GM12878 (cell line): ENCODE results near the gene USP46. TPM values are rescaled to one million over a fixed set of nuclear protein-coding genes. Genes with fewer than 3 reads are reported as not detected.
A peak's percentile ranks its signal among the peaks of the same experiment; 100 is the strongest.

ENCODE experiments used
- ATAC-seq: fragments of 200-7000 bp; cut with Tn5 transposase; 3 replicates; pipeline ENCODE4 v1.9.1; 2020; ENCODE audit warnings: mild to moderate bottlenecking, moderate library complexity
- BruUV-seq: library from RNA; stranded (reverse); fragments of 400-500 nt; replicated peaks from 2 replicates; lab custom pipeline; 2021; lab: Mats Ljungman, UMichigan
- CTCF ChIA-PET: fragments of 300-600 bp; sonication (Branson Sonifier 250); formaldehyde crosslinking; extraction: SDS; loops from one replicate; lab custom pipeline; 2021; ENCODE audit warnings: inconsistent platforms; lab: Yijun Ruan, JAX
- POLR2A ChIA-PET: fragments of 350-600 bp; formaldehyde crosslinking; extraction: SDS; loops from one replicate; lab custom pipeline; 2021; ENCODE audit warnings: inconsistent platforms; lab: Charles Lee
- RAD21 ChIA-PET: fragments of 300-600 bp; sonication (Branson Sonifier 250); formaldehyde crosslinking; loops from one replicate; lab custom pipeline; 2023; ENCODE audit warnings: antibody characterized with exemption; ENCODE audit not compliant: unreplicated experiment; lab: Charles Lee
- SMC1A ChIA-PET: fragments of 300-600 bp; sonication (Branson Sonifier 250); formaldehyde crosslinking; loops from one replicate; lab custom pipeline; 2023; ENCODE audit not compliant: unreplicated experiment, uncharacterized antibody; lab: Charles Lee
- DNase-seq: peaks from one replicate; pipeline ENCODE4 v3.0.0-alpha.2; 2011; ENCODE audit warnings: low read depth, low spot score
- FAIRE-seq: peaks from 3 replicates; lab custom pipeline; 2011; peaks lifted over from hg19 to GRCh38; lab: Jason Lieb, UNC
- H2AFZ ChIP-seq: 2 replicates; pipeline ENCODE4 v1.6.0; 2011; ENCODE audit warnings: low read depth, low read length, control low read depth; ENCODE audit not compliant: control insufficient read depth
- H3K27ac ChIP-seq: 2 replicates; pipeline ENCODE4 v1.5.1; 2011; ENCODE audit warnings: control low read depth; ENCODE audit not compliant: control insufficient read depth, insufficient read depth
- H3K27me3 ChIP-seq, 2 experiments: replicated peaks in 1 of 2; 2 replicates each; pipeline versions ENCODE4 v1.6.0 to v1.6.1; 2011; ENCODE audit warnings: low read length in 1 of 2; ENCODE audit not compliant: control insufficient read depth in 2 of 2, insufficient read depth in 2 of 2
- H3K36me3 ChIP-seq, 2 experiments: 2 replicates each; pipeline ENCODE4 v1.5.1; 2011; ENCODE audit warnings: low read length in 1 of 2; ENCODE audit not compliant: control insufficient read depth in 2 of 2, insufficient read depth in 2 of 2
- H3K4me1 ChIP-seq: 2 replicates; pipeline ENCODE4 v1.6.1; 2011; ENCODE audit warnings: mild to moderate bottlenecking, low read length, moderate library complexity, mixed read lengths; ENCODE audit not compliant: control insufficient read depth, insufficient read depth
- H3K4me2 ChIP-seq: 2 replicates; pipeline ENCODE4 v1.6.0; 2011; ENCODE audit warnings: control low read depth; ENCODE audit not compliant: control insufficient read depth, insufficient read depth
- H3K4me3 ChIP-seq: fragments of 200-600 bp; sonication (generic); 2 replicates; pipeline ENCODE4 v1.5.1; 2016
- H3K79me2 ChIP-seq: 2 replicates; pipeline ENCODE4 v1.6.0; 2011; ENCODE audit warnings: low read length; ENCODE audit not compliant: control insufficient read depth, insufficient read depth
- H3K9ac ChIP-seq: 2 replicates; pipeline ENCODE4 v1.8.0; 2011; ENCODE audit warnings: low read length, control low read depth, mixed read lengths; ENCODE audit not compliant: control insufficient read depth, insufficient read depth
- H3K9me3 ChIP-seq: replicated peaks from 3 replicates; pipeline ENCODE4 v1.5.1; 2011; ENCODE audit warnings: mild to moderate bottlenecking, low read length; ENCODE audit not compliant: control insufficient read depth, insufficient read depth
- H4K20me1 ChIP-seq: 2 replicates; pipeline ENCODE4 v1.6.0; 2011; ENCODE audit not compliant: control insufficient read depth, insufficient read depth
- EP300 ChIP-seq, 2 experiments: fragments of 150-350 bp in 1 of 2; IDR thresholded peaks; 2 replicates each; pipeline ENCODE4 v1.6.1; 2011 to 2012; ENCODE audit warnings: low read depth in 2 of 2, low read length in 2 of 2, borderline replicate concordance in 1 of 2, improper control_type of control experiment in 1 of 2, inconsistent platforms in 1 of 2; ENCODE audit not compliant: control insufficient read depth in 1 of 2
- HCFC1 ChIP-seq: fragments of 150-350 bp; IDR thresholded peaks from 2 replicates; pipeline ENCODE4 v1.6.1; 2014; ENCODE audit warnings: low read length
- MEF2B ChIP-seq: fragments of 450-650 bp; IDR thresholded peaks from 2 replicates; pipeline ENCODE4 v1.6.1; 2018; ENCODE audit warnings: mild to moderate bottlenecking, moderate library complexity; ENCODE audit not compliant: partially characterized antibody, poor library complexity, severe bottlenecking
- NBN ChIP-seq: fragments of 450-650 bp; IDR thresholded peaks from 2 replicates; pipeline ENCODE4 v1.6.1; 2016
- NFYB ChIP-seq: IDR thresholded peaks from 2 replicates; pipeline ENCODE4 v1.6.1; 2011; ENCODE audit warnings: low read depth, mild to moderate bottlenecking, low read length, improper control_type of control experiment, moderate library complexity; ENCODE audit not compliant: insufficient read depth
- NRF1 ChIP-seq: conservative IDR thresholded peaks from 2 replicates; pipeline ENCODE4 v1.6.1; 2011; ENCODE audit warnings: mild to moderate bottlenecking, low read depth, low read length, improper control_type of control experiment
- POLR2A ChIP-seq: IDR thresholded peaks from 2 replicates; pipeline ENCODE4 v1.6.1; 2011; ENCODE audit warnings: low read depth, mild to moderate bottlenecking, low read length
- RAD21 ChIP-seq: IDR thresholded peaks from 2 replicates; pipeline ENCODE4 v1.6.1; 2011; ENCODE audit warnings: mild to moderate bottlenecking, low read depth, low read length, moderate library complexity; ENCODE audit not compliant: insufficient read depth
- RBBP5 ChIP-seq: fragments of 200-600 bp; sonication (generic); conservative IDR thresholded peaks from 2 replicates; pipeline ENCODE4 v1.6.1; 2016
- RCOR1 ChIP-seq: conservative IDR thresholded peaks from 2 replicates; pipeline ENCODE4 v1.6.1; 2012; ENCODE audit warnings: low read depth, low read length, improper control_type of control experiment
- SMC3 ChIP-seq: IDR thresholded peaks from 2 replicates; pipeline ENCODE4 v1.6.1; 2011; ENCODE audit warnings: low read length, improper control_type of control experiment, borderline replicate concordance
- SPI1 ChIP-seq: IDR thresholded peaks from 2 replicates; pipeline ENCODE4 v1.6.1; 2011; ENCODE audit warnings: low read depth, mild to moderate bottlenecking, low read length, moderate library complexity, borderline replicate concordance; ENCODE audit not compliant: insufficient read depth
- TBL1XR1 ChIP-seq: IDR thresholded peaks from 2 replicates; pipeline ENCODE4 v1.6.1; 2012; ENCODE audit warnings: low read depth, low read length, improper control_type of control experiment
- WGBS: methylation state at CpG from one replicate; pipeline ENCODE4 v1.1.6; 2016; ENCODE audit warnings: low lambda C conversion rate; ENCODE audit not compliant: insufficient replicate concordance, insufficient coverage; ENCODE audit errors: missing lambda C conversion rate; 5-methylcytosine and 5-hydroxymethylcytosine counted together
- in situ Hi-C: fragments of 300-500 bp; cut with MboI; formaldehyde crosslinking; loops from 9 replicates; pipeline ENCODE4 v1.14.3; 2018; ENCODE audit warnings: mixed read lengths
- intact Hi-C: fragments of 100-400 bp; cut with micrococcal nuclease; formaldehyde crosslinking; loops from one replicate; pipeline ENCODE4 v1.14.2; 2022; ENCODE audit not compliant: unreplicated experiment
- polyA plus RNA-seq, 11 experiments: library from polyadenylated mRNA; depleted of rRNA in 4 of 11; unstranded in 6 of 11; stranded (reverse) in 5 of 11; fragments of >200 nt; fragmentation: Nextera tagmentation in 4 of 11; fragmentation: Illumina TruSeq in 1 of 11; extraction: Ambion mirVana in 4 of 11; extraction: Trizol in 1 of 11; gene quantifications; 1 replicate in 1 of 11; 2 replicates in 10 of 11; pipeline versions ENCODE4 v1.2.1 to v1.2.3, GENCODE V29; 2011 to 2016; ENCODE audit warnings: inconsistent platforms in 2 of 11, missing spikeins in 2 of 11, low read depth in 1 of 11
- total RNA-seq, 4 experiments: library from RNA; depleted of rRNA in 3 of 4; stranded (reverse); fragments of >200 nt in 3 of 4; fragmentation: Illumina TruSeq in 1 of 4; extraction: Trizol in 1 of 4; gene quantifications; 2 replicates each; pipeline versions ENCODE4 v1.2.1 to v1.2.3, GENCODE V29; 2013 to 2021
- TF ChIP-seq, protein P1 (sequence below): fragments of 450-650 bp; IDR thresholded peaks from 2 replicates; pipeline ENCODE4 v1.6.1; 2017; ENCODE audit warnings: mild to moderate bottlenecking, moderate library complexity
- TF ChIP-seq, protein P2 (sequence below): IDR thresholded peaks from 2 replicates; pipeline ENCODE4 v1.6.1; 2011; ENCODE audit warnings: mild to moderate bottlenecking, low read depth, low read length, moderate library complexity; ENCODE audit not compliant: insufficient replicate concordance

Gene USP46
- total and polyA plus RNA-seq, 10 of the 15 experiments (the other 5 are each of a cell fraction or from before 2014, with no cell fraction given), result 5.3 to 20.1 (median 12.0) TPM

DNA sequence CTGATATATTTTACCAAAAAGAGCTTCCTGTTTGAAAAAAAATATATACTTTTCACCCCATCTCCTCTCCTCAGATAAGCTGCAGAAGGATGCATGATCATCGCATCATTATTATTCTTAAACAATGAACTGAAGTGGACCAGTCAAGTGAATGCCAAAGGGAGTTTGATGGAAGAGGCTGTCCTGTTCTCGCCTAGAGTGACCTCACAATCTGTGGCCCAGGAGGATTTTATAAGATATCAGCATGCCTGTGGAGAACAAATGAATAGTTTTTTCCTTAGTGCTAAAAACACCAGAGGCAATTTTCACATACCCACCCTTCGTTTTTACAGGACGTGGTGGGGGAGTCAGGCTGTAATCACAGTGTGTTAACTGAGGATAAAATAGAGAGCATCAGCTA is 112.7 kb downstream of the USP46 start (continued):
- no peak for TF ChIP-seq EP300 (IDR thresholded peaks at IDR 0.05; ENCODE audit: borderline replicate concordance in 1 of 2, control insufficient read depth in 1 of 2, low read depth in 2 of 2, low read length in 2 of 2)
- TF ChIP-seq, all 136 proteins: peak for 0

DNA sequence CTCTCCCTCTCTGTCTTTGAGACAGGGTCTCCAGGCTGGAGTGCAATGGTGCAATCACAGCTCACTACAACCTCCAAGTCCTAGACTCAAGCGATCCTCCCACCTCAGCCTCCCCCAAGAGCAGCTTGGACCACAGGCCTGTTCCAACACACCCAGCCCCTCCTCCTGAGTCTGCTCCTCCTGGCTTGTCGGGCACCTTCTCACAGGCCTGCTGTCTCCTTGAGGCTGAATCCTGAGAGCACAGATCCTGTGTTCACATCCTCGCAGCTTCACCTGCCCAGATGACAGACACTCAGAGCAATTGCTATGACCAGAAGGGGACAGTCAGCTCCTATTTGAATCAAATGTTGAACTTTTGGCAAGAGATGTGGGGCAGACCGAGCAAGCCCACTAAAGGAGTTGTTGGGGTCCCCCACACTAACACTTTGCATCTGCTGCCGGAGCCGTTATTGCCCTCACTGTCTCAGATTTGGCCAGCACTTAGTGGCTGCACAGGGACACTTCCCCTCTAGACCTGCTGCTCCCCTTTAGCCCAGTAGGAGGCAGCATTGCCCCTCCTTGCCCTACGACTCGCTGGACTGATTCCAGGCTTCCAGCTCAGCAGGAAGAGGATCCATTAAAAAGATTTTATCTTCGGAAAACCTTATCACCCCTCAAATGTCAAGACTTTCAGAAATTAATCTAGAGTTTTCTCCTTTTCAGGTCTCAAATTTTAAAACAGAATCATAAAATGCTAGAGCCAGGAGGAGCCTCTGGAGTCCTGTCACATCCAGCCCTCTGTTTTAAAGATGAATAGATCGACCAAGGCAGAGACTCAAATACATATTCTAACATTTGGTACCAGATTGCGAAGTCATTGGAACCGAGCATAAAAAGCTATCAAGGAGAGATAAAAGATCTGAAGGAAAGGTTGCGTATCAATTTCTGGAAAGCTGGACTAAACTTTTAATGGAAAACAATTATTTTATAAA is 113.7 kb downstream of the USP46 start:
- Histone ChIP-seq H3K9me3 (no peaks in the 10 kb centered on the region), H3K27me3 (no peaks in the 10 kb centered on the region), H3K36me3 (no peaks in the 10 kb centered on the region), H3K4me3 (no peak overlapping the region), H3K27ac (no peak overlapping the region), H3K4me1 (no peaks in the 10 kb centered on the region), H3K79me2 (no peaks in the 10 kb centered on the region), H3K9ac (no peak overlapping the region), H4K20me1 (no peaks in the 10 kb centered on the region), H3K4me2 (no peak overlapping the region), H2AFZ (no peak overlapping the region)
- intact Hi-C loops, result loop anchor here (2.0 to 10.0 kb wide), 3 partner anchors 119 to 1689 kb away; no protein-coding TSS in a partner anchor
- ChIA-PET RAD21 (interaction anchor here (0.9 to 2.9 kb wide), 14 partner anchors 43 to 1688 kb away, joined by 3 to 30 read pairs (median 4); no protein-coding TSS in a partner anchor), POLR2A (interaction anchor here (1.4 kb wide), 1 partner anchor 113 kb away, joined by 3 read pairs; the partner anchor contains the start of gene USP46), SMC1A (interaction anchor here (0.8 to 3.6 kb wide), 14 partner anchors 36 to 475 kb away, joined by 3 to 52 read pairs (median 4); no protein-coding TSS in a partner anchor), CTCF (interaction anchor here (0.8 to 4.6 kb wide), 27 partner anchors 9 to 1688 kb away, joined by 3 to 91 read pairs (median 4); no protein-coding TSS in a partner anchor)
- FAIRE-seq (no peak), DNase-seq (peak; percentile 7), ATAC-seq (peak; percentile 91)
- in situ Hi-C loops, result loop anchor here (5.0 kb wide), 2 partner anchors 122 to 437 kb away; no protein-coding TSS in a partner anchor
- BruUV-seq, result no TSS peak
- 18% methylated on average over 13 of the region's 13 CpGs for WGBS
- TF ChIP-seq HCFC1 (no peak), SPI1 (peak; percentile 67; the same call in 1 of the 2 replicates), RBBP5 (no peak), NFYB (no peak), POLR2A (no peak), TBL1XR1 (no peak), NRF1 (no peak), RCOR1 (no peak), NBN (no peak), RAD21 (peak; percentile 93), MEF2B (no peak), SMC3 (peak; percentile 91)
- TF ChIP-seq, protein P1, sequence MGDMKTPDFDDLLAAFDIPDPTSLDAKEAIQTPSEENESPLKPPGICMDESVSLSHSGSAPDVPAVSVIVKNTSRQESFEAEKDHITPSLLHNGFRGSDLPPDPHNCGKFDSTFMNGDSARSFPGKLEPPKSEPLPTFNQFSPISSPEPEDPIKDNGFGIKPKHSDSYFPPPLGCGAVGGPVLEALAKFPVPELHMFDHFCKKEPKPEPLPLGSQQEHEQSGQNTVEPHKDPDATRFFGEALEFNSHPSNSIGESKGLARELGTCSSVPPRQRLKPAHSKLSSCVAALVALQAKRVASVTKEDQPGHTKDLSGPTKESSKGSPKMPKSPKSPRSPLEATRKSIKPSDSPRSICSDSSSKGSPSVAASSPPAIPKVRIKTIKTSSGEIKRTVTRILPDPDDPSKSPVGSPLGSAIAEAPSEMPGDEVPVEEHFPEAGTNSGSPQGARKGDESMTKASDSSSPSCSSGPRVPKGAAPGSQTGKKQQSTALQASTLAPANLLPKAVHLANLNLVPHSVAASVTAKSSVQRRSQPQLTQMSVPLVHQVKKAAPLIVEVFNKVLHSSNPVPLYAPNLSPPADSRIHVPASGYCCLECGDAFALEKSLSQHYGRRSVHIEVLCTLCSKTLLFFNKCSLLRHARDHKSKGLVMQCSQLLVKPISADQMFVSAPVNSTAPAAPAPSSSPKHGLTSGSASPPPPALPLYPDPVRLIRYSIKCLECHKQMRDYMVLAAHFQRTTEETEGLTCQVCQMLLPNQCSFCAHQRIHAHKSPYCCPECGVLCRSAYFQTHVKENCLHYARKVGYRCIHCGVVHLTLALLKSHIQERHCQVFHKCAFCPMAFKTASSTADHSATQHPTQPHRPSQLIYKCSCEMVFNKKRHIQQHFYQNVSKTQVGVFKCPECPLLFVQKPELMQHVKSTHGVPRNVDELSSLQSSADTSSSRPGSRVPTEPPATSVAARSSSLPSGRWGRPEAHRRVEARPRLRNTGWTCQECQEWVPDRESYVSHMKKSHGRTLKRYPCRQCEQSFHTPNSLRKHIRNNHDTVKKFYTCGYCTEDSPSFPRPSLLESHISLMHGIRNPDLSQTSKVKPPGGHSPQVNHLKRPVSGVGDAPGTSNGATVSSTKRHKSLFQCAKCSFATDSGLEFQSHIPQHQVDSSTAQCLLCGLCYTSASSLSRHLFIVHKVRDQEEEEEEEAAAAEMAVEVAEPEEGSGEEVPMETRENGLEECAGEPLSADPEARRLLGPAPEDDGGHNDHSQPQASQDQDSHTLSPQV, result 0 out of 2 replicates have a peak, but pooled peaks have one; percentile 11
- TF ChIP-seq, protein P2, sequence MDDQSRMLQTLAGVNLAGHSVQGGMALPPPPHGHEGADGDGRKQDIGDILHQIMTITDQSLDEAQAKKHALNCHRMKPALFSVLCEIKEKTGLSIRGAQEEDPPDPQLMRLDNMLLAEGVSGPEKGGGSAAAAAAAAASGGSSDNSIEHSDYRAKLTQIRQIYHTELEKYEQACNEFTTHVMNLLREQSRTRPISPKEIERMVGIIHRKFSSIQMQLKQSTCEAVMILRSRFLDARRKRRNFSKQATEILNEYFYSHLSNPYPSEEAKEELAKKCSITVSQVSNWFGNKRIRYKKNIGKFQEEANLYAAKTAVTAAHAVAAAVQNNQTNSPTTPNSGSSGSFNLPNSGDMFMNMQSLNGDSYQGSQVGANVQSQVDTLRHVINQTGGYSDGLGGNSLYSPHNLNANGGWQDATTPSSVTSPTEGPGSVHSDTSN, result no peak
